ENCODE measurements around the gene MAGOHB. TPM values are rescaled to one million over a fixed set of nuclear protein-coding genes. Genes with fewer than 3 reads are reported as not detected.

Gene MAGOHB
- total RNA-seq, 1 experiment from 2014 or later = 36.8 TPM

GRCh38 chr12:10567813-10568212, 45.6 kb downstream of the MAGOHB start:
- CTCF ChIA-PET = no interaction called here
- Histone ChIP-seq H3K27ac (ENCODE audit: low read length) (no peak overlapping the region), H3K27me3 (ENCODE audit: low read length) (no peaks in the 10 kb centered on the region), H3K36me3 (ENCODE audit: low read depth, low read length) (no peaks in the 10 kb centered on the region), H3F3A (ENCODE audit: low read length, unreplicated experiment) (no peaks in the 10 kb centered on the region), H3K79me2 (ENCODE audit: low read length) (no peaks in the 10 kb centered on the region), H3K4me1 (ENCODE audit: insufficient read depth, low read length) (peaks cover 10% of the 10 kb centered on the region; the same call in 1 of the 2 replicates), H4K20me1 (ENCODE audit: low read length) (no peaks in the 10 kb centered on the region), H2AFZ (ENCODE audit: low read length) (no peak overlapping the region), H3K4me2 (ENCODE audit: low read length) (no peak overlapping the region), H3K4me3 (ENCODE audit: low read length) (no peak overlapping the region), H3K9me2 (replicated peaks; ENCODE audit: low read length) (no peaks in the 10 kb centered on the region), H3K9me3 (ENCODE audit: low read length) (no peaks in the 10 kb centered on the region), H3K9ac (ENCODE audit: low read length) (no peak overlapping the region)
- intact Hi-C loops (cut with micrococcal nuclease) = no loop called here
- DNase-seq (no peak), ATAC-seq (no peak)
- POLR2A ChIA-PET (ENCODE audit: unreplicated experiment) = no interaction called here
- no peak for TF ChIP-seq EZH2phosphoT487 (IDR thresholded peaks at IDR 0.05; ENCODE audit: borderline replicate concordance, low read length)
- no peak for TF ChIP-seq EZH2 (IDR thresholded peaks at IDR 0.05; ENCODE audit: low read length, unreplicated experiment)
- no peak for TF ChIP-seq CTCF (conservative IDR thresholded peaks at IDR 0.05; ENCODE audit: low read depth, low read length)
- no TSS peak for BruUV-seq (replicated peaks)

- ATAC-seq = no peak
- CTCF ChIA-PET = no interaction called here
These were observed 49.4 kb downstream of the MAGOHB start for GRCh38 chr12:10563966-10564365.

More at GRCh38 chr12:10563966-10564365, 49.4 kb downstream of the MAGOHB start:
- no TSS peak for BruUV-seq (replicated peaks)
- H3K36me3 ChIP-seq (ENCODE audit: low read depth, low read length) = no peaks in the 10 kb centered on the region
- no peak overlapping the region for H3K4me3 ChIP-seq (ENCODE audit: low read length)
- H3K27ac ChIP-seq (ENCODE audit: low read length) = no peak overlapping the region
- intact Hi-C loops (cut with micrococcal nuclease) = loop anchor here (2.0 kb wide), 1 partner anchor 63 kb away; no protein-coding TSS in a partner anchor
- no peak overlapping the region for H3K4me2 ChIP-seq (ENCODE audit: low read length)
- no peaks in the 10 kb centered on the region for H3K9me2 ChIP-seq (replicated peaks; ENCODE audit: low read length)
- no peak overlapping the region for H3K9ac ChIP-seq (ENCODE audit: low read length)
- peaks cover 3% of the 10 kb centered on the region for H3F3A ChIP-seq (ENCODE audit: low read length, unreplicated experiment)
- POLR2A ChIA-PET (ENCODE audit: unreplicated experiment) = no interaction called here
- DNase-seq = no peak
- H4K20me1 ChIP-seq (ENCODE audit: low read length) = no peaks in the 10 kb centered on the region
- H3K4me1 ChIP-seq (ENCODE audit: insufficient read depth, low read length) = peaks cover 8% of the 10 kb centered on the region
- H3K9me3 ChIP-seq (ENCODE audit: low read length) = no peaks in the 10 kb centered on the region
- no peaks in the 10 kb centered on the region for H3K79me2 ChIP-seq (ENCODE audit: low read length)
- TF ChIP-seq EZH2phosphoT487 (IDR thresholded peaks at IDR 0.05; ENCODE audit: borderline replicate concordance, low read length) (no peak), EZH2 (IDR thresholded peaks at IDR 0.05; ENCODE audit: low read length, unreplicated experiment) (no peak), CTCF (conservative IDR thresholded peaks at IDR 0.05; ENCODE audit: low read depth, low read length) (no peak)
- H3K27me3 ChIP-seq (ENCODE audit: low read length) = no peaks in the 10 kb centered on the region
- H2AFZ ChIP-seq (ENCODE audit: low read length) = no peak overlapping the region
